ENCODE results near the gene FAM53B.

The FAM53B gene

GRCh38 chr10:124652701-124653100, 91.5 kb downstream of the FAM53B start:
- Mint-ChIP-seq H3K27ac (no peak overlapping the region), H3K4me3 (no peak overlapping the region), H3K9me3 (no peaks in the 10 kb centered on the region), H3K36me3 (ENCODE audit: low read depth) (peaks cover 31% of the 10 kb centered on the region), H3K27me3 (no peaks in the 10 kb centered on the region), H3K4me1 (ENCODE audit: low read depth) (peaks cover 69% of the 10 kb centered on the region)
- intact Hi-C loops (cut with micrococcal nuclease): no loop called here

DNA sequence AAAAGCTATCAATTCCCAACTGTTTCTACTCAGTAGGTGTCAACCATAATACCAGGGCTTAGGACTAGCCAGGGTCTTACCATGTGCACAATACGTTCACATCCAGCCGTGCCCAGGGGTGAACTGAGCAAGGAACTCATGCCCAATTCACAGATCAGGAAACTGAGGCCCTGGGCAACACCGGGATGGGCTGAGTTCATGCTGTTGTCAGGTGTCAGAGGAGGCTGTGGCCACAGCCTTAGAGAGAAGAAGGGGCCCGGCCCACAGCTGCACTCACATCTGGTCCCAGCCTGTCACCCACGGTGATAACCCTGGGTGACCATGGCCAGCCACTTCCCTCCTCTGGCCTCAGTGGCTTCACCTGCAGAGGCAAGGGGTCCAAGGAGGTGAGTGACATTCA, 92.0 kb downstream of the FAM53B start:
- H3K27ac Mint-ChIP-seq: peak overlapping the region; percentile 68
- no peaks in the 10 kb centered on the region for H3K27me3 Mint-ChIP-seq
- no peak overlapping the region for H3K4me3 Mint-ChIP-seq
- H3K4me1 Mint-ChIP-seq (ENCODE audit: low read depth): peaks cover 70% of the 10 kb centered on the region
- no peaks in the 10 kb centered on the region for H3K9me3 Mint-ChIP-seq
- intact Hi-C loops (cut with micrococcal nuclease): no loop called here
- H3K36me3 Mint-ChIP-seq (ENCODE audit: low read depth): peaks cover 27% of the 10 kb centered on the region

DNA sequence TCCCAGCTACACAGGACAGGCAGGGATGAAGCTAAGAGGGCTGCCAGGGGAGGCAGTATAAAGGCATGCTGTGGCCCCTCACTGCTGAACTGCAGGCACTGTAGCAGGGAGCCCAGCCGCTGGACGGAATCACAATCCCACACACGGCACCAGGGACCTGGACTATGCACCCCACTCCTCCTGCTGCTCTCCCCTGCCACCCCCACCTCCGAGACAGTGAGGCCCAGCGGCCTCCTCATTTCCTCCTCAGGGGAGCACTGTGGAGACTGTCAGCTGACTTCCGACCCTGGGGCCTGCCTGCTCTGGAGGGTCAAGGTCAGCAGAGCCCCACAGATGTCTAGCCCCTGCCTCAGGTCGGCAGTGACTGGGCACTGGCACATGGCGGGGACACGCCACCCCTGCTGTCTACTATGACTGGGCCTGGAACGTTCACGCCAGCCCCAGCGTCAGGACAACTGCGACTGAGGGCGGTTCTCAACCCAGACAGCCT, 92.7 kb downstream of the FAM53B start:
- intact Hi-C loops (cut with micrococcal nuclease): no loop called here
- no peak overlapping the region for H3K4me3 Mint-ChIP-seq
- no peaks in the 10 kb centered on the region for H3K9me3 Mint-ChIP-seq
- no peaks in the 10 kb centered on the region for H3K27me3 Mint-ChIP-seq
- H3K36me3 Mint-ChIP-seq (ENCODE audit: low read depth): peaks cover 25% of the 10 kb centered on the region
- peaks cover 77% of the 10 kb centered on the region for H3K4me1 Mint-ChIP-seq (ENCODE audit: low read depth)
- peak overlapping the region; percentile 68 for H3K27ac Mint-ChIP-seq

- H3K9me3 Mint-ChIP-seq: no peaks in the 10 kb centered on the region
- peaks cover 20% of the 10 kb centered on the region for H3K36me3 Mint-ChIP-seq (ENCODE audit: low read depth)
- no peaks in the 10 kb centered on the region for H3K27me3 Mint-ChIP-seq
- H3K4me3 Mint-ChIP-seq: no peak overlapping the region
- peaks cover 81% of the 10 kb centered on the region for H3K4me1 Mint-ChIP-seq (ENCODE audit: low read depth)
- intact Hi-C loops (cut with micrococcal nuclease): no loop called here
- peak overlapping the region; percentile 68 for H3K27ac Mint-ChIP-seq
These were observed 93.3 kb downstream of the FAM53B start for GRCh38 chr10:124650820-124651401.

DNA sequence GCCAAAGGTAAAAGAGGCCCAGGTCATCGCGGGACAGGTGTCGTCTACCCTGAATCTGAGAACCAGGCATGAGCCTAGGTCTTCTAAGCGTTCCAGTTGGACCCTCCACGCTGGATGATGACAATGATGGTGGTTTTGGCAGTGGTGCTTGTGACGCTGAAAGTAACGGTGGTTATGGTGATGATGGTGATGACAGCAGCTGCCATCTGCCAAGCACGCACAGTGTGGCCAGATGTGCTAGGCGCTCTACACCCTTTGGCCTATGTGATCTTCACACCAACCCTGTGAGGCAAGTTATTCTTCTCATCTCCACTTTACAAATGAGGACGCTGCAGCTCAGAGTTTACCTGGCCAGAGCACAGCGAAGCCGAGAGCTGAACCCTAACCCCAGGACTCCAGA, 93.9 kb downstream of the FAM53B start:
- peak overlapping the region; percentile 68 for H3K27ac Mint-ChIP-seq
- H3K27me3 Mint-ChIP-seq: no peaks in the 10 kb centered on the region
- H3K9me3 Mint-ChIP-seq: no peaks in the 10 kb centered on the region
- H3K4me3 Mint-ChIP-seq: no peak overlapping the region
- H3K4me1 Mint-ChIP-seq (ENCODE audit: low read depth): peaks cover 81% of the 10 kb centered on the region
- intact Hi-C loops (cut with micrococcal nuclease): no loop called here
- H3K36me3 Mint-ChIP-seq (ENCODE audit: low read depth): peaks cover 13% of the 10 kb centered on the region

- Mint-ChIP-seq H3K9me3 (no peaks in the 10 kb centered on the region), H3K4me3 (no peak overlapping the region)
These were observed 95.0 kb downstream of the FAM53B start for GRCh38 chr10:124649214-124649613.

GRCh38 chr10:124648738-124649137, 95.4 kb downstream of the FAM53B start:
- Mint-ChIP-seq H3K27ac (peak overlapping the region; percentile 83), H3K27me3 (no peaks in the 10 kb centered on the region), H3K4me3 (peak overlapping the region; percentile 34), H3K9me3 (no peaks in the 10 kb centered on the region), H3K4me1 (ENCODE audit: low read depth) (peaks cover 85% of the 10 kb centered on the region), H3K36me3 (ENCODE audit: low read depth) (peaks cover 9% of the 10 kb centered on the region)
- intact Hi-C loops (cut with micrococcal nuclease): loop anchor here (2.0 to 5.0 kb wide), 2 partner anchors 34 to 92 kb away; no protein-coding TSS in a partner anchor

More at GRCh38 chr10:124649214-124649613, 95.0 kb downstream of the FAM53B start:
- Mint-ChIP-seq H3K36me3 (ENCODE audit: low read depth) (peaks cover 8% of the 10 kb centered on the region), H3K27ac (peak overlapping the region; percentile 83), H3K4me1 (ENCODE audit: low read depth) (peaks cover 81% of the 10 kb centered on the region), H3K27me3 (no peaks in the 10 kb centered on the region)
- intact Hi-C loops (cut with micrococcal nuclease): loop anchor here (2.0 to 5.0 kb wide), 2 partner anchors 33 to 92 kb away; no protein-coding TSS in a partner anchor

- no peaks in the 10 kb centered on the region for H3K27me3 Mint-ChIP-seq
- peaks cover 91% of the 10 kb centered on the region for H3K4me1 Mint-ChIP-seq (ENCODE audit: low read depth)
- intact Hi-C loops (cut with micrococcal nuclease): loop anchor here (2.0 to 5.0 kb wide), 2 partner anchors 34 to 93 kb away; no protein-coding TSS in a partner anchor
- H3K27ac Mint-ChIP-seq: peak overlapping the region; percentile 83
- no peaks in the 10 kb centered on the region for H3K9me3 Mint-ChIP-seq
- peak overlapping the region; percentile 34 for H3K4me3 Mint-ChIP-seq
- peaks cover 9% of the 10 kb centered on the region for H3K36me3 Mint-ChIP-seq (ENCODE audit: low read depth)
These were observed 96.1 kb downstream of the FAM53B start for GRCh38 chr10:124648131-124648475.

GRCh38 chr10:124647421-124648130, 96.6 kb downstream of the FAM53B start:
- intact Hi-C loops (cut with micrococcal nuclease): loop anchor here (2.0 to 5.0 kb wide), 2 partner anchors 35 to 93 kb away; no protein-coding TSS in a partner anchor
- H3K27me3 Mint-ChIP-seq: no peaks in the 10 kb centered on the region
- H3K4me3 Mint-ChIP-seq: peak overlapping the region; percentile 51
- peaks cover 13% of the 10 kb centered on the region for H3K36me3 Mint-ChIP-seq (ENCODE audit: low read depth)
- peak overlapping the region; percentile 83 for H3K27ac Mint-ChIP-seq
- H3K4me1 Mint-ChIP-seq (ENCODE audit: low read depth): peaks cover 96% of the 10 kb centered on the region
- no peaks in the 10 kb centered on the region for H3K9me3 Mint-ChIP-seq

GRCh38 chr10:124646483-124647352, 97.5 kb downstream of the FAM53B start:
- H3K27me3 Mint-ChIP-seq: no peaks in the 10 kb centered on the region
- peak overlapping the region; percentile 47 for H3K4me3 Mint-ChIP-seq
- H3K9me3 Mint-ChIP-seq: no peaks in the 10 kb centered on the region
- intact Hi-C loops (cut with micrococcal nuclease): loop anchor here (5.0 kb wide), 1 partner anchor 36 kb away; no protein-coding TSS in a partner anchor
- H3K27ac Mint-ChIP-seq: peak overlapping the region; percentile 83
- peaks cover 100% of the 10 kb centered on the region for H3K4me1 Mint-ChIP-seq (ENCODE audit: low read depth)
- H3K36me3 Mint-ChIP-seq (ENCODE audit: low read depth): peaks cover 21% of the 10 kb centered on the region

- Mint-ChIP-seq H3K4me3 (no peak overlapping the region), H3K27me3 (no peaks in the 10 kb centered on the region), H3K36me3 (ENCODE audit: low read depth) (peaks cover 23% of the 10 kb centered on the region), H3K9me3 (no peaks in the 10 kb centered on the region), H3K4me1 (ENCODE audit: low read depth) (peaks cover 100% of the 10 kb centered on the region), H3K27ac (peak overlapping the region; percentile 83)
- intact Hi-C loops (cut with micrococcal nuclease): loop anchor here (5.0 kb wide), 1 partner anchor 37 kb away; no protein-coding TSS in a partner anchor
These were observed 98.6 kb downstream of the FAM53B start for GRCh38 chr10:124645467-124646095.

DNA sequence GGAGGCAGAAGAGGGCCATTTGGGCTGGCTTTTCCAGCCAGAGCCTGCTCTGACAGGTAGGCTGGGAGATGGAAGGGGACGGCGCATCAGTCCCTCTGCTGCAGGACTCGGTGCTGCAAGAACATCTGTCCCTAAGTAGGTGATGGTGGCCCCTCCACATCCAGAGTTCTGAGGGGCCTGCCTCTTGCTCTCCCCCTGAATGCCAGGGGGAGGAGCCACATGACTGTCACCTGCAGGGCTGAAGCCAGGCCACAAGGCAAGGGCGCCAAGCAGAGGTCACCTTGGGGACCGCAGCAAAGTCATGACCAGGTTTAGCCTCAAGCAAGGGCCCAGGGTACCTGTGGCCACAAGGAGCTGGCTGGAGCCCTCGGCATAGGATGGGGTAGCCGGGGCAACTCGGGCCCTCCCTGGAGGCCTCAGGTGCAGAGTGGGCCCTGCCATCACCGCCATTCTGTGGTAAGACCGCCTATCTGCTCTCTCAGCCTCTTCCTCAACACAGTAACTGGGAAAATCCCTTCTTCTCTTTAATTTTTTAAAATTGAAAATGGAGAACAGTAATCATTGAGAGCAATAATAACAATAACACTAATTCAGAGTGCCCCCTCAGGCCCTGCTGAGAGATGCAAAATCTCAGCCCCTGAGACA, 99.3 kb downstream of the FAM53B start:
- intact Hi-C loops (cut with micrococcal nuclease): loop anchor here (5.0 kb wide), 1 partner anchor 37 kb away; no protein-coding TSS in a partner anchor
- Mint-ChIP-seq H3K27ac (peak overlapping the region; percentile 98), H3K4me3 (no peak overlapping the region)

DNA sequence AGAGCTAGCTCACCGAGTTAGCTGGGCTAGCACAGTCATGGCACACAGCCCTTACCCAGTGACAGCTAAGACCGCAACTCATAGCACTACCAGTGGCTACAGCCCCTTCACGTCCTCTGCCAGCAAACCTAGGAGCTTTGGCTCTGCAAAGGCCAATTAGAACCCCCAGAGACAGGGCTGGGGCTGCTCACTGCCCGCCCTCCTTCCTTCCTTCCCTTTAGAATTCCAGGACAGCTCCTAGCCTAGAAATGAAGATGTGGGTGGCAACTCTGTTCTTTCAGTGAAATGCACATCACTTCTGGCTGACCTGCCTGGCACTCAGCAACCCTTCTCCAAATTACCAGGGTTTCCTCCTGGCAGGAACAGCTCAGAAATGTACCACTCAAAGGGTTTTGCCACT, 99.9 kb downstream of the FAM53B start:
- Mint-ChIP-seq H3K4me3 (no peak overlapping the region), H3K27ac (peak overlapping the region; percentile 98), H3K9me3 (no peaks in the 10 kb centered on the region), H3K4me1 (ENCODE audit: low read depth) (peaks cover 100% of the 10 kb centered on the region), H3K36me3 (ENCODE audit: low read depth) (peaks cover 23% of the 10 kb centered on the region), H3K27me3 (no peaks in the 10 kb centered on the region)
- intact Hi-C loops (cut with micrococcal nuclease): no loop called here

More for the DNA sequence above, 99.3 kb downstream of the FAM53B start:
- Mint-ChIP-seq H3K4me1 (ENCODE audit: low read depth) (peaks cover 100% of the 10 kb centered on the region), H3K9me3 (no peaks in the 10 kb centered on the region), H3K27me3 (no peaks in the 10 kb centered on the region), H3K36me3 (ENCODE audit: low read depth) (peaks cover 23% of the 10 kb centered on the region)

Data from dendritic cell treated with granulocyte-macrophage colony-stimulating factor and Interleukin-4, amounts not matched to agents 40 ng/mL and 50 ng/mL, for 4 days (primary cell).